HEK293T (cell line): ENCODE data around the gene PPP1R15B.

Experiments used
- ARNT ChIP-seq: fragments of 450-650 bp; IDR thresholded peaks from 2 replicates; pipeline ENCODE4 v1.6.1; 2017; ENCODE audit warnings: mild to moderate bottlenecking
- BHLHE40 ChIP-seq: fragments of 450-650 bp; IDR thresholded peaks from 2 replicates; pipeline ENCODE4 v1.6.1; 2016; ENCODE audit warnings: mild to moderate bottlenecking, moderate library complexity, borderline replicate concordance
- CTBP1 ChIP-seq: fragments of 450-650 bp; IDR thresholded peaks from 2 replicates; pipeline ENCODE4 v1.6.1; 2016; ENCODE audit warnings: borderline replicate concordance
- ELF4 ChIP-seq: fragments of 450-650 bp; IDR thresholded peaks from 2 replicates; pipeline ENCODE4 v1.6.1; 2017; ENCODE audit warnings: antibody characterized with exemption
- FOXK2 ChIP-seq: fragments of 450-650 bp; IDR thresholded peaks from 2 replicates; pipeline ENCODE4 v1.6.1; 2016; ENCODE audit warnings: mild to moderate bottlenecking
- FOXM1 ChIP-seq: fragments of 450-650 bp; IDR thresholded peaks from 2 replicates; pipeline ENCODE4 v1.6.1; 2017; ENCODE audit warnings: mild to moderate bottlenecking, borderline replicate concordance
- HDGF ChIP-seq: fragments of 450-650 bp; IDR thresholded peaks from 2 replicates; pipeline ENCODE4 v1.6.1; 2017; ENCODE audit warnings: antibody characterized with exemption, borderline replicate concordance
- NFRKB ChIP-seq: fragments of 450-650 bp; IDR thresholded peaks from 2 replicates; pipeline ENCODE4 v1.6.1; 2016; ENCODE audit warnings: mild to moderate bottlenecking, moderate library complexity
- SP1 ChIP-seq: fragments of 450-650 bp; IDR thresholded peaks from 2 replicates; pipeline ENCODE4 v1.6.1; 2017
- SUZ12 ChIP-seq: fragments of 450-650 bp; IDR thresholded peaks from 2 replicates; pipeline ENCODE4 v1.6.1; 2016; ENCODE audit warnings: mild to moderate bottlenecking
- TARDBP ChIP-seq: fragments of 450-650 bp; IDR thresholded peaks from 2 replicates; pipeline ENCODE4 v1.6.1; 2016
- ZNF384 ChIP-seq: fragments of 450-650 bp; IDR thresholded peaks from 2 replicates; pipeline ENCODE4 v1.6.1; 2016
- TF ChIP-seq, protein P1 (sequence below): fragments of 450-650 bp; IDR thresholded peaks from 2 replicates; pipeline ENCODE4 v1.6.1; 2016

DNA sequence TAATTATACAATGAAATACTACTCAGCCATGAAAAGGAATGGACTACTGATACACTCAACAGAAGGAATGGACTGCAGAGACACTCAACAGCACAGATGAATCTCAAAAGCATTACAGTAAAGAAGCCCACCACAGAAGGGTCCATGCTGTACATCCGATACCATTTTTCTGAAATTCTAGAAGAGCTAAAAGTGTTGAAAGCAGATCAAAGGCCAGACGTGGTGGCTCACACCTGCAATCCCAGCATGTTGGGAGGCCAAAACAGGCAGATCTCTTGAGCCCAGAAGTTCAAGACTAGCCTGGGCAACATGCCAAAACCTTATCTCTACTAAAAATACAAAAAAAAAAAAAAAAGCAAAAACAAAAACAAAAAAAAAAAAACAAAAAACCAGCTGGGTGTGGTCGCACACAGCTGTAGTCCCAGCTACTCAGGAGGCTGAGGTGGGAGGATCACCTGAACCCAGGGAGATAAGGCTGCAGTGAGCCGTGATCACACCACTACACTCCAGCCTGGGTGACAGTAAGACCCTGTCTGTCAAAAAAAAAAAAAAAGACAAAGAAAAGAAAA is 15.5 kb downstream of the PPP1R15B start:
- TF ChIP-seq BHLHE40 (no peak), TARDBP (no peak), CTBP1 (no peak), SP1 (no peak), ELF4 (no peak), SUZ12 (no peak), FOXK2 (no peak), ZNF384 (peak; percentile 32; the same call in 1 of the 2 replicates), HDGF (no peak), NFRKB (no peak), FOXM1 (no peak), ARNT (no peak)
- TF ChIP-seq, protein P1, sequence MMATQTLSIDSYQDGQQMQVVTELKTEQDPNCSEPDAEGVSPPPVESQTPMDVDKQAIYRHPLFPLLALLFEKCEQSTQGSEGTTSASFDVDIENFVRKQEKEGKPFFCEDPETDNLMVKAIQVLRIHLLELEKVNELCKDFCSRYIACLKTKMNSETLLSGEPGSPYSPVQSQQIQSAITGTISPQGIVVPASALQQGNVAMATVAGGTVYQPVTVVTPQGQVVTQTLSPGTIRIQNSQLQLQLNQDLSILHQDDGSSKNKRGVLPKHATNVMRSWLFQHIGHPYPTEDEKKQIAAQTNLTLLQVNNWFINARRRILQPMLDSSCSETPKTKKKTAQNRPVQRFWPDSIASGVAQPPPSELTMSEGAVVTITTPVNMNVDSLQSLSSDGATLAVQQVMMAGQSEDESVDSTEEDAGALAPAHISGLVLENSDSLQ, result no peak
